Neural crest cell (in vitro differentiated cells): Measurements from ENCODE around the gene PTPN12. TPM values are rescaled to one million over a fixed set of nuclear protein-coding genes. Genes with fewer than 3 reads are reported as not detected.

Experiments
- DNase-seq: peaks from one replicate; pipeline ENCODE4 v3.0.0; 2021; ENCODE audit warnings: low read depth, mixed read lengths, low spot score
- H3K27ac Mint-ChIP-seq: one replicate; pipeline ENCODE4 v1.8.0; 2021; ENCODE audit warnings: mild to moderate bottlenecking, mixed read lengths; ENCODE audit not compliant: unreplicated experiment
- H3K27me3 Mint-ChIP-seq: 2 replicates; pipeline ENCODE4 v1.8.0; 2021; ENCODE audit warnings: low read depth, mild to moderate bottlenecking, mixed read lengths
- H3K36me3 Mint-ChIP-seq: 2 replicates; pipeline ENCODE4 v1.8.0; 2021; ENCODE audit warnings: low read depth, mild to moderate bottlenecking, mixed read lengths
- H3K4me1 Mint-ChIP-seq: 2 replicates; pipeline ENCODE4 v1.8.0; 2021; ENCODE audit warnings: mixed read lengths
- H3K4me3 Mint-ChIP-seq: one replicate; pipeline ENCODE4 v1.8.0; 2021; ENCODE audit warnings: mild to moderate bottlenecking, mixed read lengths
- H3K9me3 Mint-ChIP-seq: 2 replicates; pipeline ENCODE4 v1.8.0; 2021; ENCODE audit warnings: mixed read lengths
- total RNA-seq: library from RNA; stranded (reverse); gene quantifications from 2 replicates; pipeline ENCODE4 v1.2.1, GENCODE V29; 2021
- TF ChIP-seq, protein P1 (sequence below): fragments of 200-600 bp; sonication (generic); conservative IDR thresholded peaks from 2 replicates; pipeline ENCODE4 v1.5.0; 2021; ENCODE audit warnings: antibody characterized with exemption, mild to moderate bottlenecking

Gene PTPN12
- total RNA-seq, 1 donor from 2014 or later, result 88.2 TPM

DNA sequence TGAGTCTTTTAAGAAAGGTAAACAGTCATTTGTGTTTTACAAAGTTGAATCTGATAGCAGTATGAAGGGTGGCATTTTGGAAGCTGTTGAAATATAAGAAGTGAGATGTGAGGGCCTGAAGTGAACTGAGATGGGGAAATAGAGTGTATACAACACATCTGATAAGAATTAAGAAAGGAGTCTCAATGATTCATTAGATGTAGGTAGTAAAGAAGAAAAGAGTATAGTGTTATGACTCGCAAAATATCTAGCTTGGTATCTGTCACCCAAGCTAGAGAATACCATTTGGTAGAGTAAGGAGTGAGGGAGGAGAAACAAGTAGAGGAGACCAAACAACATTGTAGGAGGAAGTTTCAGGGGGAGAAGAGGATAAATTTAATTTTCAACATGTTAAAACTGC, 5.3 kb downstream of the PTPN12 start:
- TF ChIP-seq, protein P1, sequence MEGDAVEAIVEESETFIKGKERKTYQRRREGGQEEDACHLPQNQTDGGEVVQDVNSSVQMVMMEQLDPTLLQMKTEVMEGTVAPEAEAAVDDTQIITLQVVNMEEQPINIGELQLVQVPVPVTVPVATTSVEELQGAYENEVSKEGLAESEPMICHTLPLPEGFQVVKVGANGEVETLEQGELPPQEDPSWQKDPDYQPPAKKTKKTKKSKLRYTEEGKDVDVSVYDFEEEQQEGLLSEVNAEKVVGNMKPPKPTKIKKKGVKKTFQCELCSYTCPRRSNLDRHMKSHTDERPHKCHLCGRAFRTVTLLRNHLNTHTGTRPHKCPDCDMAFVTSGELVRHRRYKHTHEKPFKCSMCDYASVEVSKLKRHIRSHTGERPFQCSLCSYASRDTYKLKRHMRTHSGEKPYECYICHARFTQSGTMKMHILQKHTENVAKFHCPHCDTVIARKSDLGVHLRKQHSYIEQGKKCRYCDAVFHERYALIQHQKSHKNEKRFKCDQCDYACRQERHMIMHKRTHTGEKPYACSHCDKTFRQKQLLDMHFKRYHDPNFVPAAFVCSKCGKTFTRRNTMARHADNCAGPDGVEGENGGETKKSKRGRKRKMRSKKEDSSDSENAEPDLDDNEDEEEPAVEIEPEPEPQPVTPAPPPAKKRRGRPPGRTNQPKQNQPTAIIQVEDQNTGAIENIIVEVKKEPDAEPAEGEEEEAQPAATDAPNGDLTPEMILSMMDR, result no peak
- no peak overlapping the region for H3K27ac Mint-ChIP-seq
- no peak overlapping the region for H3K4me3 Mint-ChIP-seq
- H3K27me3 Mint-ChIP-seq, result peaks cover 4% of the 10 kb centered on the region
- DNase-seq, result no peak
- no peaks in the 10 kb centered on the region for H3K9me3 Mint-ChIP-seq
- peaks cover 49% of the 10 kb centered on the region for H3K4me1 Mint-ChIP-seq
- peaks cover 13% of the 10 kb centered on the region for H3K36me3 Mint-ChIP-seq

DNA sequence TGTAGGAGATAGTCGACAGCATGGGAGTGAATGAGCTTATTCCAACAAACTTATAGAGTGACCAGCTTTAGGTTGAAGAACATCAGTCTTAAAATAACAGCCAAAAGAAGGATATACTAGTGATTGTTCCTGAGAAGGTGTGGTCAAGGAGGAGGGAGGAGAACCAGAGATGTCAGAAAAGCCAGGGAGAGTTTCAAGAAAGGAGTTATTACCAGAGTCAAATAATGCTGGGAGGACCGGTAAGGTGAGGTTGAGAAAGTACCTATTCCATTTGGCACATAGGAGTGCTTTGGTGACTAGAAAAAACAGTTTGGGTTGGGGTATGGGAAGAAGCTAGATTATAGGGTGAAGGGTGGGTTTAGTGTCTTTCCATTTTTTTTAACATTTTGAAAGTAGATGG, 5.8 kb downstream of the PTPN12 start:
- TF ChIP-seq, protein P1, result no peak
- no peak overlapping the region for H3K27ac Mint-ChIP-seq
- H3K4me1 Mint-ChIP-seq, result peaks cover 53% of the 10 kb centered on the region
- no peak overlapping the region for H3K4me3 Mint-ChIP-seq
- DNase-seq, result no peak
- peaks cover 12% of the 10 kb centered on the region for H3K36me3 Mint-ChIP-seq
- H3K9me3 Mint-ChIP-seq, result no peaks in the 10 kb centered on the region
- peaks cover 4% of the 10 kb centered on the region for H3K27me3 Mint-ChIP-seq

DNA sequence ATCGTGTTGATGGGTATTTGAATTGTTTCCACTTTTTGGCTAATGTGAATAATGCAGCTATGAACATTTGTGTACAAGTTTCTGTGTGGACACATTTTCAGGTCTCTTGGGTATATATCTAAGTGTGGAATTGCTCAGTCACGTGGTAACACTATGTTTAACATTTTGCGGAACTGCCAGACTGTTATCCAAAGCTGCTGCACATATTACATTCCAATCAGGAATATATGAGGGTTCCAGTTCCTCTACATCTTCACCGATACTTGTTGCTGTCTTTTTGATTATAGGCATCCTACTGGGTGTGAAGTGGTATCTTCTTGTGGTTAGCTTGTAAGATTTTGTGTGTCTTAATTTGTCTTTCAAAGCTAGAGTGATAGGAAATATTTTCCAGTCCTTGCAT, 6.8 kb downstream of the PTPN12 start:
- peaks cover 58% of the 10 kb centered on the region for H3K4me1 Mint-ChIP-seq
- peaks cover 9% of the 10 kb centered on the region for H3K36me3 Mint-ChIP-seq
- H3K27me3 Mint-ChIP-seq, result no peaks in the 10 kb centered on the region
- H3K4me3 Mint-ChIP-seq, result peak overlapping the region; percentile 4
- no peak for DNase-seq
- no peak overlapping the region for H3K27ac Mint-ChIP-seq
- TF ChIP-seq, protein P1, result no peak
- no peaks in the 10 kb centered on the region for H3K9me3 Mint-ChIP-seq

DNA sequence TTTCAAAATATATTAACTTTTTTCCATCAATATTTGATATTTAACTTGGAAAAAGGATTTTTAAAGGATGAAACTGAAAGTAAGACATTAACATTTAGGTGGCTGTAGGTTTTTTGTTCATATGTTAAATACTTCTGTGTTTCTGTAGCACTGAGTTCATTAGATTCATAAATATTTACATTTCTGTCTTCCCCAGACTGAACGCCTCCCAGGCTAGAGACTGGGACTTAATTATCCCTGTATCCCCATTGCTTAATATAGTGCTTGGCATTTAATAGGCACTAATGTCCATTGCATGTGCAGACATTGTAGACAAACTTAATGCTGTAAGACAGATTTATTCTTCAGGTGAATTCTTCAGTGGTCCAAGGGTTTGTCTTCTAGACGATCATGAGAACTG, 7.4 kb downstream of the PTPN12 start:
- Mint-ChIP-seq H3K9me3 (no peaks in the 10 kb centered on the region), H3K4me3 (peak overlapping the region; percentile 21), H3K27me3 (no peaks in the 10 kb centered on the region), H3K36me3 (peaks cover 9% of the 10 kb centered on the region), H3K4me1 (peaks cover 57% of the 10 kb centered on the region), H3K27ac (no peak overlapping the region)
- TF ChIP-seq, protein P1, result no peak
- DNase-seq, result no peak

DNA sequence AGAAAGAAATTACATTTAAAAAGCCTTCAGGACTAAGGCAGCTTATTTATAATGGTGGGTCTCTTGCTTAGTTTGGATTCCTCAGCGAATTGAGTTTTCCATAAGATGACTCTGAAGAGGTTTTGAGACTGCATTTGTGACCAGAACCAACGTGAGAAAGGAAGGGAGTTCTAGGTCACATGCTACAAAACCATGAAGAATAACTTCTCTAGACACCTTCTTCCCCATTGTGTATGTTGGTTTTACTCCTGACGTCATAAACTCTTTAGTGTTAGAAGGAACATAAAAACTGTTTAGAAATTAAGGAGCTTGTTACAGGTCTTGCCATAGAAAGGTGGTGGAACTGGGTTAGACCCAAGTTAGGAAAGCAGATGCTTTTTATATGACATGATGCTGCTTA, 11.1 kb downstream of the PTPN12 start:
- TF ChIP-seq, protein P1, result no peak
- Mint-ChIP-seq H3K27ac (no peak overlapping the region), H3K36me3 (peaks cover 6% of the 10 kb centered on the region), H3K9me3 (no peaks in the 10 kb centered on the region), H3K27me3 (no peaks in the 10 kb centered on the region), H3K4me1 (peaks cover 49% of the 10 kb centered on the region), H3K4me3 (no peak overlapping the region)
- no peak for DNase-seq
